ENCODE measurements around the gene RAG1.

The RAG1 gene

GRCh38 chr11:36615826-36616225, 48.0 kb downstream of the RAG1 start:
- in situ Hi-C loops (cut with MboI; ENCODE audit: low pct_unique_long_range_greater_than_20kb, low sequenced_read_pairs, unreplicated experiment) = no loop called here
- no peak for DNase-seq (ENCODE audit: low spot score)
- no peak for TF ChIP-seq CTCF (IDR thresholded peaks at IDR 0.05; ENCODE audit: extremely low read depth, insufficient read depth, missing control alignments)

- in situ Hi-C loops (cut with MboI; ENCODE audit: low pct_unique_long_range_greater_than_20kb, low sequenced_read_pairs, unreplicated experiment) = no loop called here
- DNase-seq (ENCODE audit: low spot score) = no peak
- TF ChIP-seq CTCF (IDR thresholded peaks at IDR 0.05; ENCODE audit: extremely low read depth, insufficient read depth, missing control alignments) = no peak
Measured at GRCh38 chr11:36617543-36618362, 49.9 kb downstream of the RAG1 start.

- in situ Hi-C loops (cut with MboI; ENCODE audit: low pct_unique_long_range_greater_than_20kb, low sequenced_read_pairs, unreplicated experiment) = no loop called here
- DNase-seq (ENCODE audit: low spot score) = no peak
- TF ChIP-seq CTCF (IDR thresholded peaks at IDR 0.05; ENCODE audit: extremely low read depth, insufficient read depth, missing control alignments) = no peak
Measured at GRCh38 chr11:36618363-36619047, 50.7 kb downstream of the RAG1 start.

GRCh38 chr11:36619502-36619901, 51.7 kb downstream of the RAG1 start:
- in situ Hi-C loops (cut with MboI; ENCODE audit: low pct_unique_long_range_greater_than_20kb, low sequenced_read_pairs, unreplicated experiment) = no loop called here
- no peak for DNase-seq (ENCODE audit: low spot score)
- TF ChIP-seq CTCF (IDR thresholded peaks at IDR 0.05; ENCODE audit: extremely low read depth, insufficient read depth, missing control alignments) = no peak

GRCh38 chr11:36620246-36620645, 52.4 kb downstream of the RAG1 start:
- no peak for TF ChIP-seq CTCF (IDR thresholded peaks at IDR 0.05; ENCODE audit: extremely low read depth, insufficient read depth, missing control alignments)
- in situ Hi-C loops (cut with MboI; ENCODE audit: low pct_unique_long_range_greater_than_20kb, low sequenced_read_pairs, unreplicated experiment) = no loop called here
- DNase-seq (ENCODE audit: low spot score) = no peak

GRCh38 chr11:36622431-36623136, 54.8 kb downstream of the RAG1 start:
- in situ Hi-C loops (cut with MboI; ENCODE audit: low pct_unique_long_range_greater_than_20kb, low sequenced_read_pairs, unreplicated experiment) = no loop called here
- TF ChIP-seq CTCF (IDR thresholded peaks at IDR 0.05; ENCODE audit: extremely low read depth, insufficient read depth, missing control alignments) = peak; percentile 41
- DNase-seq (ENCODE audit: low spot score) = peak; percentile 13

Data from GM13977 (cell line).